HG02759 (cell line): Measurements from ENCODE around the gene CTF1.

Experiments
- ATAC-seq: cut with Tn5 transposase; IDR thresholded peaks from one replicate; pipeline ENCODE4 v1.9.1; 2021; ENCODE audit warnings: mild to moderate bottlenecking, moderate library complexity; ENCODE audit not compliant: unreplicated experiment

Gene CTF1

DNA sequence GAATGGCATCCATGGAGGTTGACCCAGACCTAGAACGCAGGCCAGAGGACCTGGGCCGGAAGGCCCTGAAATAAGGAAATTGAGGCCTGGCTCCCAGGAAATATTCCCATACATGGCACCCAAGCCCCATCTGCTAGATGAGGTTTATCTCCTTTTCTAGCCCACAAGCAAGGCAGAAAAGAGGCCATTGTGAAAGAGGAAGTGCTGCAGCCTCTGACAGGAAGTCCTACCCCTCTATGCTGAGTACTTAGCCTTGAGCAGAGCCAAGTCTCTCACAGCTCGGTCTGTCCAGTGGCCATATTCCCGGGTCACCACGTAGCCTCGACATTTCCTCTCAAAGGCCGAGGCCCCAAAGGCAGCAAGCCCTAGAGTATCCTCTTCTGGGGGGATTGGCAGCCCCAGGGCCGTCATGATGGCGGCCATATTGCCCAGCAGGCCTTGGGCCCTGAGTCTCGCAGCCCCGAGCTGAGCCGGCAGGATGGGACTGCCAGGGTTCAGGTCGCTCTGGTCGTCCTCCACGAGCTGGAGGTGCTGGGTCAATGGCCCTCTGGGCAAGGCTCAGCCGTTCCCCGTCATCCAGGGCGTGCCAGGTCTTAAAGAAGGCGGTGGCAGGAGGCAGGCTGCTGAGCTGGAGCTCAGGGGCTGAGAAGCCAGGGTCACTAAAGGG lies 7.8 kb downstream of the CTF1 start:
- no peak for ATAC-seq

DNA sequence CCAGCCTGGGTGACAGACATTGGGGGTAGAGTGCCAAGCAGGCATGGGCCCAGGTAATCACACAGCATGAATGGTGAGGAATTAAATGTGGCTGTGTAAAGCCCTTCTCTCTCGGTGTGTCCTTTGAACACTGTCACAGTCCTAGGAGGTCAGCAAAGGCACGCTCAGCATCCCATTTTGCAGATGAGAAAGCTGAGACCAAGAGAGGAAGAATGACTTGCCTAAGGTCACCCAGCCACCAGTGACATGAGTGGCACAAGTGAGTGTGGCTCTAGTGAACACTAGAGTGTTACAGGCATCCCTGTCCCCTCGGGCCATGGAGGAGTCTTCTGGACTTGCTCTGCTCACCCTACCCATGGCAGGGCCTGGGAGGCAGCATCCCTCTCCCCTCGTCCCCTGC lies 10.7 kb downstream of the CTF1 start:
- ATAC-seq = no peak

DNA sequence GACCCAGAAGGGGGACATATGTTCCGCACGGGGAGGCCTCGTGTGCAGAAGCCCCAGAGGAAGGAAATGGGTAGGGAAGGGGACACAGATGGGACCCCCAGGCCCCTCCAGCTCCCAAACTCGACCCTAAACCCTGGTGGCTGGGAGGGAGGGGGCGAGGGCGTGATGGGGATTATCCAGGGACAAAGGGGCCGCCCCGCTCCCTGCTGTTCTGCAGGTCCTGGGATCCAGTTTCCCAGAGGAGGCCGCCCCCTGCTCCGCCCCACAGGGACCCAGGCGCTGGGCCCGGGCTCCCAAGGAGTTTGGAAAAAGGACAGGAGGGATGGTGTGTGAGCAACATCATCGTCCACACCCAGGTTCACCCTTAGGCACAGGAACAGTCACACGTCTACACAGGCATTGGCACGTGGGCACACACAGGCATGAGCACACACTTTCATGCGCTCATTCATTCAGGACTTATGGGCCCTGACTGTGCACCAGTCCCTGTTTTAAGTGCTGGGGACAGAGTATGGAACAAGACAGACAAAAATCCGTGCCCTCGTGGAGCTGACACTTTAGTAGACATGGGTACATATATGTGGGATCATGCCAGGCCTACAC lies 14.1 kb downstream of the CTF1 start:
- no peak for ATAC-seq

DNA sequence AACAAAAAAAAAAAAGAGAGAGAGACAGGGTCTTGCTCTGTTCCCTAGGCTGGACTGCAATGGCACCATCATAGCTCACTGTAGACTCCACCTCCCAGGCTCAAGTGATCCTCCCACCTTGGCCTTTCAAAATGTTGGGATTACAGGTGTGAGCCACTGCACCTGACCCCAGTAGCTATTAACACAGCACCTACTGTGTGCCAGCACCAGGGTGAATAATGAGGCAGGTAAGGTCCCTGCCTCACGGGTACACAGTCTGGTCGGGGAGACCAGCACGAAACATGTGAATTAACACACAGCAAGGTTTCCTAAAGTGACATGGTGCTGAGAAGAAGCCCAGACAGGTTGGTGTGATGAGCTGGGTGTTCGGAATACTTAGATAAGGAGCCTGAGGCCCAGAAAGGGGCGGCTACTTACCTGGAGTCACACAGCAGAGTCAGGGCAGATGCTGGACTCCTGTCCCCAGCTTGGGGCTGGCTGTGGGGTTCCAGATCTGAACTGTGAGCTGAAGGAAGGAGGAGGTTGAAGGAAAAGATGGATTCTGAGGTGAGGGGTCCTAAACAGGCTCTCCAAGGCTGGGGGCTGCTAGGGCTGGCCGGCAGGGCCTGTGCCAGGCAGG lies 16.5 kb downstream of the CTF1 start:
- ATAC-seq = no peak

DNA sequence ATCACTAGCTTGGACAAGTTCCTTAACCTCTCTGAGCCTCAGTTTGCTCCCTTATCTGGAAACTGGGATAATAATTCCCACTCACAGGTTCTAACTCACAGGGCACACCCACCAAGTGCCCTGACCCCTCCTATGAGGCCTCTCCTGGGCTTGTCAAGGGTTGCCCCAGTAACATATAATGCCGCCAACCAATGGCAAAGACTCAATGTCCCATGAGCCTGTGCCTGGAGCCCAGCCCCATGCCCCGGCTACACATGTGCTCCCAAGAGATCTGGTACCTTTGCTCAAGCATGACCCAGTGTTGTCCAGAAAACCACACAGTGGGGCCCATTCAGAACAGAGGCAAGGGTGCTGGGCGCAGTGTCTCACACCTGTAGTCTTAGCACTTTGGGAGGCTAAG lies 18.4 kb downstream of the CTF1 start:
- ATAC-seq = no peak

DNA sequence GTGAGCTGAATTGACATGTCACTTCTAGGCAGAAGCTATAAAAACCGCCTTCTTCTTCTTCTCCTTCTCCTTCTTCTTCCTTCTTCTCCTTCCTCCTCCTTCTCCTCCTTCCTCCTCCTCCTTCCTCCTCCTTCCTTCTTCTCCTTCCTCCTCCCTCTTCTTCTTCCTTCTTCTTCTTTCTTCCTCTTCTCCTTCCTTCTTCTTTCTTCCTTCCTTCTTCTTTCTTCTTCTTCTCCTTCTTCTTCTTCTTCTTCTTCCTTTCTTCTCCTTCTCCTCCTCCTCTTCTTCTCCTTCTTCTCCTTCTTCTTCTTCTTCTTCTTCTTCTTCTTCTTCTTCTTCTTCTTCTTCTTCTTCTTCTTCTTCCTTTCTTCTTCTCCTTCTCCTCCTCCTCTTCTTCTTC lies 22.2 kb downstream of the CTF1 start:
- ATAC-seq = no peak

DNA sequence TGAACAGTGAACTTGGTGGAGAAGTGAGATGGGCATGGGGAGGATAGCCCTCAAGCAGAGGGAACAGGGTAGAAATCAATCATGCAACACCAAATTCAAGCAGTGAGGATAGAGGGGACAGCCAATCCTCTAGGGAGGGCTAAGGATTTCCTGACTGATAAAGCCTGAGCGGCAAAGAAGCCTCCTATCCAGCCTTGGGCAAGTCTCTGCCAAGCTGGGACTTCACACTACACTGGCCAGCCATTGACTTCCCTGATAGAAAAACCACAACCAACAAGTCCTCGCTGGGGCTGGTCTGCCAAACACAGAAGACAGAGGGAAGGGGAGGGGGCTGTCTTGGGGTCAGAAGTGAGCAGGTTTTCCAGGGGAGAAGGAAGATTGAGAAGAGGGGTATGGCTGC lies 24.5 kb downstream of the CTF1 start:
- ATAC-seq = no peak

DNA sequence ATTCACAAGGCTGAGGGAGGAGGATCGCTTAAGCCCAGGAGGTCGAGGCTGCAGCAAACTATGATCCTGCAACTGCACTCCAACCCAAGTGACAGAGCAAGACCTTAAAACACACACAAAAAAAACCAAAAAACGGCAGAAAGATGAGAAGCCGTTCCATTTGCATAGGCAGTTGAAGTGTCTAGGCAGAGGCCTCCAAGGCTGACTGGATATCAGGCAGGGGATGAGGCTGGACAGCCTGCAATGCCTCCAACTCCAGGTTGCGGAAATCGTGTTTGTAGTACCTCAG lies 25.0 kb downstream of the CTF1 start:
- ATAC-seq = no peak

DNA sequence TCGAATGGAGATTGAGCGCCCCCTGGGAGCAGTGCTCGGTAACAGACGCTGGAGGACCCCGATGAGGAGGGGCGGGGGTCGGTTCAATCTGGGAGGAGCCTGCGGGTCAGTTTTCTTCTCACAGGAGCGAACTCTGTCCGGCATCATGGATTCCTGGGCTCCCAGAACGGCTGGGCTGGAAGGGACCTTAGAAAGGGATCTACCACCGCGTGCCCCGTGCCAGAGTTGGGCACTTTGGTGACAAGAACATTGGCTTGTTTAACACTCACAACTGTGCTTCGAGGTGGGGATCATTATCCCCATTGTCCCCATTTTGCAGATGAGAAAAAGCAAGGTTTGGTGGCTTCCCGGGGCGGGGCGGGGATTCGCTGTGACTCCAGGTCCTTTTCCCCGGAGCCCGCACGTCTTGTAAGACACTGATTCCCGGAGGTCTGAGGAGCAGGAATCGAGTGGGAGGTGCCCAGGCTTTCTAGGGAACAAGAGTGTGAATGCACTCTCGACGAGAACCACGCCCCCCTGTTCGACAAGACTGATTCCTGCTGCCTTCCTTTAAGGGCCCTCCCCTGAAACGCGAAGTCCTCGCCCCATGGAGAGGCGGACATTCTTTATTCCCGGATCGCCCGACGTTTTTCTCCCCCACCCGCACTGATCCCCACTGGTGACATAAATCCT lies 25.5 kb downstream of the CTF1 start:
- peak; percentile 0 for ATAC-seq

DNA sequence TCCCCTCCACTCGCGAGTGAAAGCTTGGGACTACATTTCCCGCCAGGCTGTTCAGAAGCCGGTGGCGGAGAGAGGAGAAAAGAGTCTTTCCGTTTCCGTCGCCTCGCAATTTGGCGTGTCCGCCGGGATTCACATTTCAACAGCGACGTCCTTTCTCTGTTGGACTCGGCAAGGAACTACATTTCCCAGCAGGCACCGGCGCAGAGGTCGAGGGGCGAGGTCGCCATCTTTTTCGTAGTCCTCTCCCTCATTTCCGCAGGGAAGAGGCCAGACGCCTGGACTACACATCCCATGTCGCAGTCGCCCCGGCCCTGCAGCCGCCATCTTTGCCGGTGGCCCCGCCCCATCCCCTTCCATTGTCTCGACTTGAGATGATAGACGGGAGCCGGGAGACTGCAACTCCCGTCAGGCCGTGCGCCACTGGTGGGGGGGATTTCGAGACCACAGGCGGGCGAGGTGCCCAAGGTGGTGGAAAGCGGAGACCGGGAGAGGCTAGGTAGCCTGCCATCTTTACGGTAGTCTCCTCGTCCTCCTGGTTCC lies 26.1 kb downstream of the CTF1 start:
- peak; percentile 73 for ATAC-seq

DNA sequence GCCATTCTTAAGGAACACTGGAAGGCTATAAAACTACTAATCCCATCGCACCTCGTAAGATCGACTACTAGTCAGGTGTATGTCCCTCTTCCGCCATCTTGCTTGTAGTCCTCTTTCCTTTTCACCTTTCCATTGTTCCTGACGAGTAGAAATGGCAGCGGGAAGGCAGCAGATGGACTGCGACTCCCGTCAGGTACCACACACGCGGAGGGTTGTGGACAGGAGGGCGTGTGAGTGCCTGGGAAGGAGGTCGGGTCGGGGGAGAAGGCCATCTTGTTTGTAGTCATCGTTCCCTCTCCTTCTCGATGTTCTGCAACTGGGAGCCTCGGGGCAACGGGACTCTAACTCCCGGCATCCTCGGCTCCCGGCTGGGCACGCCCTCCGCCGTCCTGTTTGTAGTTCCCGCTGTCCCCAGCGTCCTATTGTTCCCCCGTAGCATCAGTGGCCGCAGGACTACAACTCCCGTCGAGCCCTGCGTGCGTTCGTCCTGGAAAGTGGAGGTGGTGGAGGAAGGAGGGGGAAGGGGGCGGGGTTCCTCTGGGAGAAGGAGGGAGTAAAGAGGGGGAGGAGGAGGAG lies 26.6 kb downstream of the CTF1 start:
- peak; percentile 69 for ATAC-seq

DNA sequence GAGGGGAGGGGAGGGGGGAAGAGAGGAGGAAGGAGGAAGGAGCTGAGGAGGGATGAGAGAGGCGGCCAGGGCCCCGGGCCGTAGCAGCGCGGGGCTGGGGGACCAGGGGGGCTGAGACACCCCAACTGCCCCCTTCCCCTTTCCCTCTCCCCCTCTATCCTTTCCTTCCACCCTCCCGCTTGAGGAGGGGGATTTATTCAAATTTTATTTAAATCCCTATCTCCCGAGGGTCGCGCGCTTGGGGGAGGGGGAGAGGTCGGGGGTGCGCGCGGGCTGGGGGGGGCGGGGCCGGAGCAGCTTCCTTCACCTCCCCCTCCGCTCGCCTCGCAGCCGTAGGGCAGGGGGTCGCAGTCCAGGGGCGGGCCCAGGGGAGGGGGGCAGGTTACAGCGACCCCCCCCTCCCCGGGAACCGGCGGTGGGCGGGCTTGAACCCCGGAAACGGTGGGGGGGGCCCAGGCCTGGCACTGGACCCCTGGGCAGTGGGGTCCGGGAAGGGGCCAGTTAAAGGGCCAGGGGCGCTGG lies 27.2 kb downstream of the CTF1 start, which contains the start of gene FBXL19:
TSS of gene FBXL19 (plus strand) at position 19 of the 522 bp plus-strand sequence. CDS start 2,183 bp downstream, outside the sequence.
- ATAC-seq = no peak

DNA sequence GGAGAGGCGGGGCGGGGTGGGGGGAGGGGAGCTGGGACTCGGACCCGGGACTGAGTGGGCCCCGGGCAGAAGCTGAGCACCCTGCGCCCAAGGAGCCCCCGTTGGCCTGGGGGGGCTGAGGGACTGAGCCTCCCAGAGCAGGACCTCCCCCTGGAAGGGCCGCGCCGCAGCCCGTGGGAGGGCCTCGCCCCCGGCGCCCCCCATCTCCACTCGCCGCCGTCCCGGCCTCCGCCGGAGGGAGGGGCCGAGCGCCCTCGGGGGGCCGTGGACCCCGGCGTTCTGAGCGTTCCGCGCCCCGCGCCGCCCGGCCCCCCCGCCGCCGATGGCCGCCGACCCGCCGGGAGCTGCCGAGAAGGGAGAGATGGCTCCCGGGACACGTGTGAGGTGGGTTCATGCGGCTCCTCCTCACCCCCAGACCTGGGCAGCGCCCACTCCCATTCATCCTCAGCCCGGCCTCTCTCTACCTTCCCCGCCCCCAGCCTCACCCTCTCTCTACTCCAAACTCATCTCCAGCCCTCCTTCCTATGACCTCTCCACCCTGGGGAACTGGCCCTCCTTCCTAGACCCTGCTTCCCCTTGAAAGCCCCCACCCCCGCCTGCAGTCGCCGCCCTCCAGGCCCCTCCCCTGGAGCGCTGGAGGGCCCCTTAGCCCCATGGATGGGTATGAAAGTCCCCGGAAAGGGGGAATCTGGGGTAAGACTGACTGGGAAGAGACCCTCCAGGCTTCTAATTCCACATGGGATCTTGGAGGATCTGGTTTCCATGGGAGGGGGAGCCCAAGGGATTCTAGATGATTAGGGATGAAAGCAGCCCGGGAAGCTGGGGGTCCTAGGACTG lies 27.9 kb downstream of the CTF1 start:
- ATAC-seq = no peak

DNA sequence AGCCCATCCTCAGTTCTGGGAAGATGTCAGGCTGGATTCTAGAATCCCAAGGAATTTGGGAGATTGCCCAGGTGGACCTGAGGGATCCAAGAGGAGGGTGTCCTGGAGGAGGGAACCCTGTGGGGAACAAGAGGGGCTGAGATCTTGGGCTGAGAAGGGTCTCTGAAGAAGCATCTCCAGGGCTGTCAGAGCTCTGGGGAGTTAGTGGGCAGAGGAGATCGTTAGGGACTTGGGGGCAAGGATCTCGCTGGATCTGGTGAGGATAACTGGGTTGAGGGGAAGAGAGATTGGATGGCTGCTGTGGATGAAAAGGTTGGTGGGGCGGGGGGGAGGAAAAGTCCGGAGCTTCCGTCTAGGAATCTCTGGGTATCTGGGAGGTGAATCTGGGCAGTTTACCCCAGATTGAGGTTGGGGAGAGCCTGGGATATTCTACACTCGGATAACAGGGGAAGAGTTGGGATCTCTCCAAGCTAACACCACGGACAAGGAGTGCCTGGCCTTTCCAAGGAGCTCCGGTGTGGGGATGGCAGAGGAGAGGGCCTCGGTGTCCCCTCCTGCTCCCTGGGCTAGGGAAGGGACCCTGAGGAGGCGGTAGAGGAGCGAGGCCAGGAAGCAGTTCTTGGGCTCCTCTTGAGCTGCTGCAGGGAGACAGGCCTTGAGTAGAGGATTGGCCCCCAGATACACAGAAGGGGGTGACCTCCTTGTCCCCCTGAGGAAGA lies 28.7 kb downstream of the CTF1 start:
- no peak for ATAC-seq

DNA sequence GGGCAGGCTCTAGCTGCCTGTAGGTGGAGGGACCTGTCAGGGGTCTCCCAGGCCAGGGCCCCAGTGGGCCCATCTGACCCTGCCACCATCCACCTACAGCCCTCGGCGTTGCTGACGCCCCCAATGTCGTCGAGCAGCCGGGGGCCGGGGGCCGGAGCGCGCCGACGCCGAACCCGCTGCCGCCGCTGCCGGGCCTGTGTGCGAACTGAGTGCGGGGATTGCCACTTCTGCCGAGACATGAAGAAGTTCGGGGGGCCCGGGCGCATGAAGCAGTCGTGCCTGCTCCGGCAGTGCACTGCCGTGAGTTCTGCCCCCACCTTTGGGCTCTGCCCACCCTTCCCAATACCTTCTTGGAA lies 29.2 kb downstream of the CTF1 start:
- ATAC-seq = no peak

DNA sequence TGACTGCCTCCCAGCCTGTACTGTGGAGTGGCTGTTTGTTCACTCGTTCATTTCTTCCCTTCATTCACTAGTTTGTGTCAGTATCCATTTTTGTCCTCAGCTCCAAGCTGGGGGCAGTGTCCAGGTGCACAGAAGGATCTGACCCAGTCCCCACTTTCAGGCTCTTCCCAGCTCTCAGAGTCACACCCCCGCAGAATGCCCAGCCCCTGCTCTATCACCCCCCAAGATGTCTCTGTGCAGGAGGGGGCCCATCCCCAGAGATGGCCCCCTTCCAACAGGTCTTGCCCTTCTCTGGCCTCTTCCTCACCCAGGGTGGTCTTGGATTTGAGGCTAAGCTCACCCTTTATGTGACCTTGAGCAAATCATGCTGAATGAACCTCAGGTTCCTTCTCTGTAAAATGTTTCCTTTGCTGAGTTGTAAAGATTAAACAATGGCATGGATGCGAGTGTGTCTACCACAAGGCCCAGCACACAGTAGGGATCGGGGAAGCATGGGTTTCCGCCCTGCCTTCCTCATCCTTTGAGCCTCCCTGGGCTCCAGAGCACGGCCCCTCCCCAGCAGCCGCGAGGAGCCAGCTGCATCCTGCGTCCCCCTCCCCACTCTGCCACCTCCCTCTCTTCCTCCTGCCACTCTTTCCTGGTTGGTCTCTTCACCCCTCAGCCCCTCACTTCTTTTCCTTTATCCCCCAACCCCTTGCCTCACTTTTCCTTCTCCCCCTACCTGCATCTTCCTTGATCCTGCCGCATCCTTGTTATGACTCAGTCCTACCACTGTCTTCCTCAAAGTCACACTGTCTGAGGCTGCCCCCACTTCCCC lies 29.8 kb downstream of the CTF1 start:
- ATAC-seq = no peak

DNA sequence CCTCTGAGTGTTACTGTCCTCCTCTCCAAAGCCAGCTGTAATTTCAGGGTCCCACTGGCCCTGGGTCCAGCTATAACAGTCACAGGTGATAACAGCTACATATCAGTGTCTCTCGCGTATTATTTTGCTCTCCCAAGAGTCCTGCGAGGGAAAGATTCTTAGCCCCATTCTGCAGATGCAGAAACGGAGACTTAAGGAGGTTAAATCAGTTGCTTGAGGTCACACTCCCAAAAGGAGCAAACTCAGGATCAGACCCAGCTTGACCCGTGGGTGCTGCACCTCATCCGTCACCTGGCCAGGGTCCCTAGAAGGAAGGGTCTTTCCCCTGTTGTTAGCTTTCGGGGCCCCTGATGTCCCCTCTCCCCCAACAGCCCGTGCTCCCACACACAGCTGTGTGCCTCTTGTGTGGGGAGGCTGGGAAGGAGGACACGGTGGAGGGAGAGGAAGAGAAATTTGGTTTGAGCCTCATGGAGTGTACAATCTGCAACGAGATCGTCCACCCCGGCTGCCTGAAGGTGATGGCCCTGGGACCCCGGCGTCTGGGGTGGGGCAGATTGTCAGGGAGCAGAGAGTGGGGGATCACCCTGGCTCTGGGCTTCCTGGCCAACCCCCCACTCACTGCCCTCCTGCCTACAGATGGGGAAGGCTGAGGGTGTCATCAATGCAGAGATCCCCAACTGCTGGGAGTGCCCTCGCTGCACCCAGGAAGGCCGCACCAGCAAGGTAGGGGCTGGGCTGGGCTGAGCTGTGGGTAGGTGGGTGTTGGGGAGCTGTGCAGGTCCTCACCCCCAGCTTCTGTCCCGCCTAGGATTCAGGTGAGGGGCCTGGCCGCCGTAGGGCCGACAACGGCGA lies 30.7 kb downstream of the CTF1 start:
- ATAC-seq = no peak

DNA sequence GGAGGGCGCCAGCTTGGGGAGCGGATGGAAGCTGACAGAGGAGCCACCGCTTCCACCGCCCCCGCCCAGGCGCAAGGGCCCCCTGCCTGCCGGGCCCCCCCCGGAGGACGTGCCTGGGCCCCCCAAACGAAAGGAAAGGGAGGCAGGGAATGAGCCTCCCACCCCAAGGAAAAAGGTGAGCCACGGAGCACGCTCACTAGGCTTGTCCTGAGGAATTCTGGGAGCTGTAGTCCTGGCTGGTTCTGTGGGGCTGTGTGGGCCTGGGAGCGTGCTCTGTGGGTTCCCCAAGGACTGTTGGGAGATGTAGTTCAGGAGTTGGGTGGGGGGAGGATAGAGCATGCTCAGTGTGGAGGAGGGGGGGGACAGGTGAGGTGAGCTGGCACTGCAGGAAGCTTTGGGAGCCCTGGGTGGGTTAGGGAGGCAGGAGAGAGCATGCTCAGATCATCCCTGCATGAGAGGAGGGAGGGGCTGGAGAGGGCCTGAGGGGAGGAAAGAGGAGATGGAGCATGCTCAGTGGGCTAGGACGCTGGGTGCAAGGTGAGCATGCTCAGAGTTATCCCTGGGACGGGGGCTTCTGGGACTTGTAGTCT lies 31.5 kb downstream of the CTF1 start:
- ATAC-seq = no peak
